T-helper 2 cell (primary cell): Measurements from ENCODE around the gene PDILT.
"Not testable (repeated sequence)": the region's sequence is repeated elsewhere in the genome, so short reads cannot be mapped to it uniquely, and the experiment has no call there.

ENCODE experiments used
- DNase-seq, 5 experiments: peaks; one replicate each; pipeline versions ENCODE4 v3.0.0 to v3.0.0-alpha.2; 2012 to 2022
- total RNA-seq, 2 donors: gene quantifications; one replicate each; lab custom pipeline; 2026; lab: John Stamatoyannopoulos, UW

PDILT gene, protein sequence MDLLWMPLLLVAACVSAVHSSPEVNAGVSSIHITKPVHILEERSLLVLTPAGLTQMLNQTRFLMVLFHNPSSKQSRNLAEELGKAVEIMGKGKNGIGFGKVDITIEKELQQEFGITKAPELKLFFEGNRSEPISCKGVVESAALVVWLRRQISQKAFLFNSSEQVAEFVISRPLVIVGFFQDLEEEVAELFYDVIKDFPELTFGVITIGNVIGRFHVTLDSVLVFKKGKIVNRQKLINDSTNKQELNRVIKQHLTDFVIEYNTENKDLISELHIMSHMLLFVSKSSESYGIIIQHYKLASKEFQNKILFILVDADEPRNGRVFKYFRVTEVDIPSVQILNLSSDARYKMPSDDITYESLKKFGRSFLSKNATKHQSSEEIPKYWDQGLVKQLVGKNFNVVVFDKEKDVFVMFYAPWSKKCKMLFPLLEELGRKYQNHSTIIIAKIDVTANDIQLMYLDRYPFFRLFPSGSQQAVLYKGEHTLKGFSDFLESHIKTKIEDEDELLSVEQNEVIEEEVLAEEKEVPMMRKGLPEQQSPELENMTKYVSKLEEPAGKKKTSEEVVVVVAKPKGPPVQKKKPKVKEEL
- 0 reads per million in 2 donors for total RNA-seq

DNA sequence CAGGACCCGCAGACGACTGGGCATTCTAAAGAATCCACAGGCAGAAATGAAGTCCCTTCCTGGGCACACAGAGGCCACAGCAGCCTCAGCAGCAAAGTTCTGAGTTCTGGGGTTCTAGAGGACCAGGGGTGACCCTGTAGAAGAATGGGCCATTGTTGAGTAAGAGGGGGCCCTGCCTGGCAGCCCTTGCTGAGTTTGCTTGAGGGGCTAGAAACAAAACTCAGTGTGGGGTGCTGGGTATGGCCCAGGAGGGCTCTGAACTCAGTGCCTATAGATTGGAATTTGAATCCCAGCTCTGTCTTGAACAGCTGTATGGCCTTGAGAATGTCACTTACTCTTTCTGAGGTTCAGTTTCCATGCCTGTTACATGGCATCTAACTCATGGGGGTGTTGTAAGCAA, at the start of gene PDILT:
Gene PDILT (minus strand): TSS at position 101 of the 400 bp plus-strand sequence. CDS start 5,437 bp downstream, outside the sequence.
- DNase-seq: no peak

DNA sequence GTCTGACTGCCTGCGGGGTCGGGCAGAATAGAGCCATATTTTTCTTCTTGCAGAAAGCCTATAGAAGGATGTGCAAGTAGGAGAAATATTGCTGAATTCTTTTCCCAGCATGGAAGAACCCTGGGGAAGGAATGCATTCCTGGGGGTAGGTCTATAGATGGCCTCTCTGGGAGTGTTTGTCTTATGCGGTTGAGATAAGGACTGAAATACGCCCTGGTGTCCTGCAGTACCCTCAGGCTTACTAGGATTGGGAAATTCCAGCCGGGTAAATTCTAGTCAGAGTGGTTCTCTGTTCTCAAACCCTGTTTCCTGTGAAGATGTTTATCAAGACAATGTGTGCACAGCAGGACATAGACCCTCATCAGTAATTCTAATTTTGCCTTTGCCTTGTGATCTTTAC, 49.1 kb upstream of the PDILT start:
- DNase-seq: not testable (repeated sequence)

DNA sequence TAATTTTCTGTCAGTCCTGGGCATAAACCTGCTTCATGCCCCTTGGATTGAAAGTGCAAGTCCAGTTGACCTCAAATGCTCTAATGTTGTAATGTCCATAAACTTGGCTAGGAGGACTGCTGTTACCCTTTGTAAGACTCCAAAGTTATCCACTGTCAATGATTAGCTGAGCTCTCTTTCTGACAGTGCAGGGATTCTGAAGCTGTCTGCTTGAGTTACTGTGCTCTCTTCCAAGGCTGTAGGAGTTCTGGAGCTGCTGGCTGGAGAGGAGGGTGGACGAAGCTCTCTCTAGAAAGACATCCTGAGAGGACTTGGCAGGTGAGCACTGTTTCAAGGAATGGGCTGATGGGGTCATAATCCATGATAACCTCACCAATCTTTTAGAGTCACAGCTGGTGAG, 46.8 kb upstream of the PDILT start, which contains the start of gene ACSM2A:
Gene ACSM2A (plus strand): TSS at position 158 of the 400 bp plus-strand sequence. CDS start 8,594 bp downstream, outside the sequence.
- DNase-seq: not testable (repeated sequence)

DNA sequence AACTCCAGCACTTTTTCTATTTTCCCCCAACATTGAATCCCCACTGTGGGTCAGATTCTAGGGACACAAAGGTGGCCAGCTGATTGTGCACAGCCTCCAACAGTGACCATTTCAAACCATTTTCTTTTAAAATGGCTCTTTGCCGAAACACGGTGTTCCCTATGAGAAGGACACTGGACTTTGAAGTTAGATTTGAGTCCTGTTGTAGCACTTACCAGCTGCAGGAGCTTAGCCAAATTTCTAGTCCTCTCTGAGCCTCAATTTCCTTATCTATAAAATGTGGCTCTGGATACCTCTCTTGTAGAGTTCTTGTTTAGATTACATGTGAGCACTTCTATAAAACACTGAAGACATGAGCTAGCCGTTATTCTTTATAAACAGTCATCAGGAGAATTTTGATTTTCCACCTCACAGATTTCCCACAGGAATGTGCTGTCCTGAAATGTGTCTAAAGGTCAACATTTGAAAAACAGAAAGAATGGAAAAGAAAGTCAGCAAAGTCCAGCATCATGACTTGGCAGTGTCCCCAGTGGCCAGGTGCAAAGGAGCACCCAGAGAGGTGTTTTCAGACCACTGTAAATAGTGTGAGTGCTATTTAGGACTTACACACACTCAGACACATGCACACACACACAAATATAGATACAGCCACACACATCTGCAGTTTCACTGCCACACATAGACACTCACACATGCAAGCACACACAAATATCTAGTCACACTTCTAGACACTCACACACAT, 42.3 kb upstream of the PDILT start:
- not testable (repeated sequence) for DNase-seq

DNA sequence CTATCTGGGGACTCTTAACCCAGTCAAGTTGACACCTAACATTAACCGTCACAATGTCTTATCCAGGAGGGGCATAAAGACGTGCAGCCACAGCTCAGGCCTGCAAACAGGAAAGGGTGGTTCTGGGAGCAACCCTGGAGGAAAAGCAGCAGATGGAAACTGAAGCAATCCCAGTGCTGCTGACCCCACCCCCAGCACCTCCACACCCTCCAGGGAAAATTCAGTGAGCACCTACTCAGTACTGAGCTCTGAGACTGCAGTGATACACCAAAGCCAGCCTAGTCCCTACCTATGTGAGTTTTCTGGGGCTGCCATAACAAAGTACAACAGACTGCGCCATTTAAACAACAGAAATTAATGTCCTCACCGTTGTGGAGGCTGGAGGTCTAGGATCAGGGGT, 37.3 kb upstream of the PDILT start:
- DNase-seq: not testable (repeated sequence)

DNA sequence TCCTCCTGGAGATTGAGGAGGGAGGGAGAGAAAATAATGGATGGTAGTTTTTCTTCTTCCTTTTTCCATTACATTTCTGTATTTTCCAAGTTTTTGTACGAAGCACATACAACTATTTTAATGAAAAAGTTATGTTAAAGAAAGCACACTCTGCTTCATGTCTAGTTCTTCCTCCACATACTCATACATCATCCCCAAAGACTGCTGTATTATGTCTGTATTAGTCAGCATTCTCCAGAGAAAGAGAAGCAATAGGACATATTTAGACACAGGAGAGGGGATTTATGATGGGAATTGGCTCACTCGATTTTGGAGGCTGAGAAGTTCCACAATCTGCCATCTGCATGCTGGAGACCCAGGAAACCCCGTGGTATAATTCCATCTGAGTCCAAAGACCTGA, 36.7 kb upstream of the PDILT start:
- DNase-seq: no peak

DNA sequence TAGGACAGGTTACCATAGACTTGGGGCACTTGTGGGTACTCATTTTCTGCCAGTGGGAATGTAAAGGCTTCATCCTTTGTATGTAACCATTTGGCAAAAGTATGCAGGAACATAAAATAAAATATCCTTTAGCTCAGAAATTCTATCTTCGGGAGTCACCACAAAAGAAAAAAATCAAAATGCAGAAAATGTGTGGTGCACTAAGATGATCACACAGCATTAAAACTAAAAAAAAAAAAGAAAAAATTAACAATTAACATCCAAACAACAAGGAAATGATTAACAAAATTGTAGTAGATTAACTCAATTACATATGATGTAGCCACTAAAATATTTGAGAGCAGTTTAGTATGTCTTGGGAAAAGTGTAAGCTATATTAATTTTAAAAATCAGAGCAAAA, 36.2 kb upstream of the PDILT start:
- not testable (repeated sequence) for DNase-seq

DNA sequence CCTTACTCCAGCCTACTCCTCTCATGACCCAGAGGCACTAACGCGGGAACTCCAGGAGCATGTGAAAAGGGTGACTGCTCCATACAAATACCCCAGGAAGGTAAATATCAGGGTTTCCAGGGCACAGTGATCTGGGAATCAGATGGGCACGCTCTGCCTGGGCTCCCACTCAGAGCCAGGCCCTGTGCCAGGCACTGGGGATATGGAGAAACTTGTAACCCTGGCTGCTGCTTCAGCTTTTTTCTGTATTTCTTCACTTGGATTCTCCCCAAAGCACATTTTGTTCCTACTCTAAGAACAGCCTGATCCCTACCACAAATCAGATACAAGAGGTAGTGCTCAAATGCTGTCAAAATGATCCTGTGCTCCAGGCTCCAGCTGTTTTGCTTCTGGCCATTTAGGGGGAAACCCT, 35.3 kb upstream of the PDILT start:
- not testable (repeated sequence) for DNase-seq

DNA sequence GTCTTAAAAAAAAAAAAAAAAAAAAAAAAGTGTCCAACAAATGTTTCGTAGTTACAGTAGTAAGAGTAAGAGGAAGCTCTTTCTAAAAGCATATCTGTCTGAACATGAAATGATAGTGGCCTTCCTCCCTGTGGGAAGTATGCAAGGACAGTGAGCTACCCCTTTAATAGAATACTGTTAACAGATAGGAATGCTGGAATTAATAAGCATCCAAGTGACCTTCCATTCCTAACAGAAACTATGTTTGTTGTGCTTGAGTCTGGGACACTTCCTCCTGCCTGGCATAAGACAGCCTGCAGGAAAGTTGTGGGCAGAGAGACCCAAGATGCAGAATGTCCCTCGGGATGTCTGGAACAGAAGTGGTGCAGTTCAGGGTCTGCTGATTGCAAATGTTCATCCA, 34.4 kb upstream of the PDILT start:
- DNase-seq: not testable (repeated sequence)

DNA sequence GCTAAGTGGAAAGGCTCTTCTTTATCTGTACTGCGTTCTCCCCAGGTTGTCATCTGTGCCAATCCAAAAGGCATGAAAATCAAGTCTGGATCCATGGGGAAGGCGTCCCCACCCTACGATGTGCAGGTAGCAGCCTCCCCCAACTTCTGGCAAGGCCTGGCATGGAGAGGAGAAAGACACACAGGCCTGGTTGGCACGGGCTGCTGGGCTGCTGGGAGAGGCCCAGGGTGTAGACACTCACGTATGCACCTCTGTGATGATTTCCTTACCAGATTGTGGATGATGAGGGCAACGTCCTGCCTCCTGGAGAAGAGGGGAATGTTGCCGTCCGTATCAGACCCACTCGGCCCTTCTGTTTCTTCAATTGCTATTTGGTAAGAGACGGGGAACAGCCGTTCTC, 26.4 kb upstream of the PDILT start:
- no peak for DNase-seq

DNA sequence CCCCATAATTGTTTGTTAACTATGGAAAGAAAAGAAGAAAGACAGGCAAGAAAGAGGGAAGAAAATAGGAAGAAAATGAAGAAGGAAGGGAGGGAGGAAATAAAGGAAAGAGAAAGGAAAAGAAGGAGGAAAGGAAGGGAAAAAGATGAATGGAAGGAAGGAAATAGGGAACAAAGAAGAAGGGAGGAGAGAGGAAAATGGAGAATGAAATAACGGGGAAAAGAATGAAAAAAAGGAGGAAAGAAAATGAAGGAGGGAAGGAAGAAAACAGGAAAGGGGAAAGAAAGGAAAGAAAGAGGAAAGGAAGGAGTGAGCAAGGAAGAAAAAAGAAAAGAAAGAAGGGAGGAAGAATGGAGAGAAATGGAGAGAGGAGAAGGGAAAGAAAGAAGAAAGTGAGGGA, 25.9 kb upstream of the PDILT start:
- not testable (repeated sequence) for DNase-seq

DNA sequence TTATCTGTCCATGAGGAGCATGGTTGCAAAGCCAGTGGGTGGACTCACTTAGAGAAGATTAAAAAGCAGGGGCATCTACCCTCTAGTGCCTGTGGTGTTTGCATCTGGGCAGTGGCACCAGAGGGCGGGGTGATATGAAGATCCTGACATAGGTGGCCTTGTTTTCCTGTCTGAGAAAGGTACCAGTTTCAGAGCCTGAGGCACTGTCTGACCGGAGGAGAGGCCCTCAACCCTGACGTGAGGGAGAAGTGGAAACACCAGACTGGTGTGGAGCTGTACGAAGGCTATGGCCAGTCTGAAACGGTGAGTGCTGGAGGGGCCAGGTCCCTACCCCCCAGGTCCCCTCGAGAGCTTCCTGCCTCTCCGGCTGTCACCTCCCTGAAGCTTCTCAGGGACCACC, 25.0 kb upstream of the PDILT start:
- not testable (repeated sequence) for DNase-seq

DNA sequence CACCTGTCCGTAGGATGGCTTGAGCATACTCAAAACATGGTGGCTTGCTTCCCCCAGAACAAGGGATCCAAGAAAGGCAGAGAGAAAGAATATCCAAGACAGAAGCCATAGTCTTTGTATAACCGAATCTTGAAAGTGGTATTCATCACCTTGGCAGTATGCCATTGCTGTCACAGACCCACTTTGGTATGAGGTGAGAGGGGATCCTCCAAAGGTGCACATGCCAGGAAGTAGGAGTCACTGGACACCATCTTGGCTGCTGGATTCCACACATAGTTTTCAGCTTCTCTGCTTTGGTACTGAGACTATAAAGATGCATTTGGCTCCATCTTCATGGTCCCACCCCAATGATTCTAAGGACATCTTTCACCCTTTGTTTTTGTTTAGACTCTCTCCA, 22.9 kb upstream of the PDILT start:
- DNase-seq: not testable (repeated sequence)

DNA sequence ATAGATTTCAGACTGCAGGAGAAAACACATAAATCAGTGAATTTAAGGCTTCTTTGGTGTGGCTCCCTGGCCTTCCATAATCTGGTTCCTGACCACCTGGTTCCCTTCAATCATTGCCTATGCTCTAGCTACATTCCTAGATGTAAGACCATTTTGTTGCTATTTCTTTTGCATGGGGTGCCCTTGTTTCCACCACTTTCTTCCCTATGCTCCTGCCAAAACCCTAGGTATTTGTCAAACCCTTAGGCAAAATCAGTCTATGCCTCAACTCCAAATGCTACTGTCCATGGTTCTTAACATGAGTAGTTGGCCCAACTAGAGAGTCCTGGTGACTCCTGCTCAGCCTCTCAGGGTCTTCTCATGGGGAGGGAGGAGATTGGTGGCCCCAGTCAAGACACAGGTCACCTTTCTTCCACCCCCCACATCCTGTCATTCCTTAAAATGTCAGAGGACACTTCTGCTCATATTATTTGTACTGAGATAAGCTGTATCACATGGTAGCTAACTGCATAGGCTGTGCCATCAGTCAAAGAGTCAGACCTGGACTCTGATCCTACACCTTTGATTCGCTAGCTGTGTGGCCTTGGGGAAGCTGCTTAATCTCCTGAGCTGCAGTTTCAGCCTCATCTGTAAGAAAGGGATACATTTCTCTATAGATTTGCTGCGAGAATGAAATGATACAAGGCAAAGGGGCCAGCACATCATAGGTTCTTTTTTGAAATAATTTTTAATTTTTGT, 19.8 kb upstream of the PDILT start:
- no peak for DNase-seq

DNA sequence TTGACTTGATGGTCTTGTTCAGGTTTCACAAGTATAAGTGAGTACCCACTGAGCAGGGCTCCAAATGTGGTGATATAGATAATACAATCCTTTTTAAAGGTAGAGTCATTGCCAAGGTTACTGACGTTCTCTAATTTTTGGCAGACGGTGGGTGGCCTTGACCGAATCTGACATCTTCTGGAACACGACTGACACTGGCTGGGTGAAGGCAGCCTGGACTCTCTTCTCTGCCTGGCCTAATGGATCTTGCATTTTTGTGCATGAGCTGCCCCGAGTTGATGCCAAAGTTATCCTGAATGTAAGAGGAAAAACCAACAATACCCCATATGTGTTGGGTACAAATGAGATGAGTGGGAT, 19.2 kb upstream of the PDILT start:
- DNase-seq: not testable (repeated sequence)

DNA sequence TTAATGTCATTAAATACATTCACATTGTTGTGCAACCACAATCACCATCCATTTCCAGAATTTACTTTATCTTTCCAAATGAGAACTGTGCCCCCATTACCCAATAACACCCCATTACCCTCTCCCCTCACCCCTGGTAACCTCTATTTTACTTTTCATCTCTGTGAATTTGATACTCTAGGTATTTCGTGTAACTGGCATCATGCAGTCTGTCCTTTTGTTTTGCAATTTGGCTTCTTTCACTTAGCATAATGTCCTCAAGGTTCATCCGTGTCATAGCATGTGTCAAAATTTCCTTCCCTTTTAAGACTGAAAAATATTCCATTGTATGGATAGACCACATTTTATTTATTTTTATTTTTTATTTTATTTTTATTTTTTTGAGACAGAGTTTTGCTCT, 17.2 kb upstream of the PDILT start:
- DNase-seq: not testable (repeated sequence)

DNA sequence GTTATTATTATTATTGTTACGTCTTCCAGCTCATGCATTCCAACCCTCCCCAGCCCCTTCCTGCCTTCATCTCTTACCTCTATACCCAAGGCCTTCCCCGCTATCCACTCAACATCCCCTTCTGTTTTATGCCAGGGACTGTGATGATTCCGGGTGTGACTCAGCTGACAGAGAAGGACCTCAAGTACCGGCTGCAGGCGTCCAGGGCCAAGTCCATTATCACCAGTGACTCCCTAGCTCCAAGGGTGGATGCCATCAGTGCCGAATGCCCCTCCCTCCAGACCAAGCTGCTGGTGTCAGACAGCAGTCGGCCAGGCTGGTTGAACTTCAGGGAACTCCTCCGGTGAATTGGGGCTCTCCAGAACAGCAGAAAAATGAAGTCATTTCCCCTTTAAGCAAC, 14.6 kb upstream of the PDILT start:
- not testable (repeated sequence) for DNase-seq

DNA sequence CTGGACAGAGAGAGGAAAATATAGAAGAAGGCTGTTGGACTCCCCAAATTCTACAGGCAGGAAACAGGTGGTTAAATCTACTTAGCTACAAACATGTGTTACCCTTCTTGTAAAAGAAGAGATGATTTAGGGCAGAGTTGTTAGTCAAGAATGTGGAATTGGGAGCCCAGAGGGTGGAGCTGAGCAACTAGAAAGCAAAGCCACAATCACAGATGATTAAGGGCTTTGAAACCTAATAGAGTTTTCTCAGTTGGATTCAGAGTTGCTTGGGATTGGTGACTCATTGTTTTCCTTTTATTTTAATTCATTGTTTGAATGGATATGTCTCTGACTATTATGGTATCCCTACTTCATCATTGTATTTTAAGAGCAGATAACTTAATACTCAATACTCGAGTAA, 11.0 kb upstream of the PDILT start:
- no peak for DNase-seq

DNA sequence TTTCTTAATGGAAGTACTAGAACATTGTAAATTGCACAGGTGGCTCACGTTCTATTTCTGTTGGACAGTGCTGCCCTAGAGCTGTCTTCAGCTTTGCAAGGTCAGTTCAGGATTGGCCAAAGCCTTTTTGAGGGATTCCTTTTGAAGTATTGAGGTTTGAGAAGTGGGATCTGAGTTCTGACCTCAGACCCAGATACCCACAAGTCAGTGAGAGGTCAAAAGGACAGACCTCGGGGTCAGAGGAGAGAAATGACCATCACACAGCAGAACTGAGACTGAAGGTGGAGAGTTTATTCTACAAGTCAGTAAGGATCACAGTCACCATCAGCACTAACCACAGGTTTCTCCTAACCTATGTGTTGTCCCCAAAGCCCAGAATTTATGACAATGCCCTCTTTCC, 6.5 kb upstream of the PDILT start:
- DNase-seq: no peak

DNA sequence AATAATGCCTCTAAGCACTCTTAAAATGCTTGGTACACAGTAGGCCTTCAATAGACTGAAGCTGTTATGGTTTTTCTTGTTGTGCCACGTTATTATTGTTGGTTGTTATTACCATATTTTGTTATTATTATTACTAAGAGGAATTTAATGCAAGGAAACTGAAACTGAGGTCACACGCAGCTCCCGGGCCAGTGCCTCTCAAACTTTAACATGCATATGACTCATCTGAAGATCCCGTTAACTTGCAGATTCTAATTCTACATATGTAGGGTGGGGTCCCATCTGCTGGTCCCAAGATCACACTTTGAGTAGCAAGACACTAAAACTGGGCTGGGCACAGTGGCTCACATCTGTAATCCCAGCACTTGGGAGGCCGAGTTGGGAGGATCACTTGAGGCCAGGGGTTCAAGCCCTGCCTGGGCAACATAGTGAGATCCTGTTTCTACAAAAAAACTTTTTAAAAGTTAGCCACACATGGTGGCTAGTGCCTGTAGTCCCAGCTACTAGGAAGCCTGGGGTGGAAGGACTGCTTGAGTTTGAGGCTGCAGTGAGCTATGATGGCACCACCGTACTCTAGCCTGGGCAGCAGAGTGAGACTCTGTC, 5.7 kb upstream of the PDILT start:
- no peak for DNase-seq

DNA sequence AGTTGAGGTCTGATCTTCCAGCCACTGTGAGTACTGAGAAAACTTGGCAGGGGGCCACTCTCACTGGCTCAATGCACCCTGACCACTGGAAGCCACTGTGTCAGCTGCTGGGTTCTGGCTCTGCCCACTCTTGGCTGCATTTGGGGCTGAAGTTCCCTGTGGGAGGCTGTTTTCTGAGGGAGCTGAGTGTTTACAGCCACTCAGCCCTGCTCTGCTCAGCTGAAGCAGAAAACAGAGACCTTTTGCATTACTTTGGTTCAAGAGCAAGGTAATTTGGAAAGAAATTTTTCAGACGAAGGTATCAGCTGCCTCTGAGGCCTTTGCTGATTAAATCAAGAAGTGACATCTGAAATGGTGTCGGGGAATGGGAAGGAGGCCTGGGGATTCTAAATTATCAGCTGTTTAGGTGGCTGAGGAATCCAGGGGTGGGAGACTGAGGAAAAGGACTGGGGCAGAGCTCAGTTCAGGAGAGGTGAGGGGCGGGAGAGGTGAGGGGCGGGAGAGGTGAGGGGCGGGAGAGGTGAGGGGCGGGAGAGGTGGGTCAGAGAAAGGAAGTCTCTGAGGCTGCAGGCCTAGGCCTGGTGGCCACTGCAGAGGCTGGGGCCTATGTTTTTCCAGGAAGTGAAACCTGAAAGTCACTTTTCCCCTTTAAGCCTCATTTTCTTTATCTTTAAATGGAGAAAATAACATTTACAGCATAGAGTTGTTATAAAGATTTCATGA, 5.0 kb upstream of the PDILT start, which contains the start of gene ACSM5:
Gene ACSM5 (plus strand): TSS at position 137 of the 723 bp plus-strand sequence. CDS start 1,951 bp downstream, outside the sequence.
- DNase-seq: no peak
